Subcutaneous abdominal adipose tissue (tissue), 5 donors: ENCODE measurements around the gene COL24A1.
"Not testable (repeated sequence)": the region's sequence is repeated elsewhere in the genome, so short reads cannot be mapped to it uniquely, and the experiment has no call there.

Source experiments
- H3K27ac ChIP-seq: one replicate; pipeline ENCODE4 v1.7.0; 2013; ENCODE audit warnings: low read depth, mild to moderate bottlenecking, inconsistent platforms, low read length, moderate library complexity
- H3K27me3 ChIP-seq, 5 donors: one replicate each; pipeline ENCODE4 v1.7.0; 2013; ENCODE audit warnings: low read length in 5 of 5, inconsistent platforms in 1 of 5; ENCODE audit not compliant: control insufficient read depth in 5 of 5, insufficient read depth in 4 of 5
- H3K36me3 ChIP-seq, 5 donors: one replicate each; pipeline ENCODE4 v1.7.0; 2013; ENCODE audit warnings: low read length in 5 of 5; ENCODE audit not compliant: control insufficient read depth in 5 of 5, insufficient read depth in 5 of 5
- H3K4me1 ChIP-seq, 5 donors: one replicate each; pipeline ENCODE4 v1.7.0; 2013; ENCODE audit warnings: low read length in 5 of 5, mild to moderate bottlenecking in 3 of 5, moderate library complexity in 1 of 5; ENCODE audit not compliant: control insufficient read depth in 5 of 5, insufficient read depth in 5 of 5
- H3K4me3 ChIP-seq, 5 donors: one replicate each; pipeline ENCODE4 v1.7.0; 2013; ENCODE audit warnings: low read length in 5 of 5, low read depth in 1 of 5
- H3K9ac ChIP-seq, 5 donors: one replicate each; pipeline ENCODE4 v1.7.0; 2013; ENCODE audit warnings: low read length in 5 of 5, mild to moderate bottlenecking in 4 of 5, moderate library complexity in 3 of 5
- H3K9me3 ChIP-seq, 5 donors: one replicate each; pipeline ENCODE4 v1.7.0; 2013; ENCODE audit warnings: low read length in 5 of 5; ENCODE audit not compliant: control insufficient read depth in 5 of 5
- donor health status: healthy.
- donor health status: healthy.
- donor health status: healthy.
- donor health status: healthy.
- donor health status: healthy.

The COL24A1 gene

DNA sequence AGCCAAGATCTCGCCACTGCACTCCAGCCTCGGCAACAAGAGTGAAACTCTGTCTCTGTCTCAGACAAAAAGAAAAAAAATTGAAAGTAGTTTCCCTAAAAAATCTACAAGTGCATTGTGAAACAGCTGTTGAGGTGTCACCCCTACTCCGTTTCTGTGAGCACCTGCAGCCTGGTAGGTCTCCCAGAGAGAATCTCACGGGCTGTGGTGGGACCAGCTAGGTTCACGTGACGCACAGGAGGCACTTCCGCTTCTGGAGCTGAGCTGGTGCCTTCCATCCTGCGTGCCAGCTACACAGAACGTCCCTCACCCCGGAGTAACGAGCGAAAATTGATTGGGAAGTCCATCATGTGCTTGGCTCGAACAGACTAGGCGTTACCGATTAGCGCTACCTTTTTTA lies 66.8 kb downstream of the COL24A1 start:
- Histone ChIP-seq H3K36me3 (no peaks in the 10 kb centered on the region), H3K9me3 (peaks cover 0 to 3% (median 0%) of the 10 kb centered on the region in 5 donors), H3K27ac (no peak overlapping the region)

GRCh38 chr1:86085741-86086409 lies 70.7 kb downstream of the COL24A1 start:
- no peak overlapping the region for H3K9ac ChIP-seq
- no peaks in the 10 kb centered on the region for H3K4me1 ChIP-seq
- no peaks in the 10 kb centered on the region for H3K27me3 ChIP-seq
- no peak overlapping the region for H3K27ac ChIP-seq
- no peaks in the 10 kb centered on the region for H3K9me3 ChIP-seq
- H3K36me3 ChIP-seq, result no peaks in the 10 kb centered on the region
- no peak overlapping the region for H3K4me3 ChIP-seq

More for the DNA sequence above, 66.8 kb downstream of the COL24A1 start:
- Histone ChIP-seq H3K4me1 (no peaks in the 10 kb centered on the region), H3K27me3 (no peaks in the 10 kb centered on the region), H3K4me3 (no peak overlapping the region), H3K9ac (no peak overlapping the region)

DNA sequence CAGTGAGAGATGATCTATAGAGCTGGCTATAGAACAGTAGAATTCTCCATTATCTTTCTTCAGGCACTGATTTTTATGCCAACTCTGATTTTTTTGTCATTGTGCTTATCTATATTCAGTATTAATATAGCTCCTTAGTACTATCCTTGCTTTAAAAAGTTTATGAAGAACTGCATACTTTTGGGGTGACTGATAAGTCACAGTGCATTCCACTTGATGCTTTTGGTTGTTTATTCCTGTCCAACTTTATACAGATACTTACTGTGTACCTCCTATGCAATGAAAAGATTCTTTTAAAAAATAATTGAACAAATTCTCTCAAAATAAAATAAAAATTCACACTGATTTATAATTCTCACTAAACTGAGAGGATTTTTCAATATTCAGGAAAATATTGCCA lies 71.6 kb downstream of the COL24A1 start:
- Histone ChIP-seq H3K27me3 (no peaks in the 10 kb centered on the region), H3K36me3 (no peaks in the 10 kb centered on the region), H3K9ac (no peak overlapping the region), H3K4me3 (no peak overlapping the region), H3K9me3 (no peaks in the 10 kb centered on the region), H3K4me1 (no peaks in the 10 kb centered on the region), H3K27ac (no peak overlapping the region)

GRCh38 chr1:86082183-86082582 lies 74.4 kb downstream of the COL24A1 start:
- Histone ChIP-seq H3K9ac (no peak overlapping the region), H3K4me3 (no peak overlapping the region), H3K4me1 (no peaks in the 10 kb centered on the region), H3K36me3 (no peaks in the 10 kb centered on the region), H3K27ac (no peak overlapping the region), H3K27me3 (no peaks in the 10 kb centered on the region), H3K9me3 (peaks cover 0 to 3% (median 0%) of the 10 kb centered on the region in 5 donors)

DNA sequence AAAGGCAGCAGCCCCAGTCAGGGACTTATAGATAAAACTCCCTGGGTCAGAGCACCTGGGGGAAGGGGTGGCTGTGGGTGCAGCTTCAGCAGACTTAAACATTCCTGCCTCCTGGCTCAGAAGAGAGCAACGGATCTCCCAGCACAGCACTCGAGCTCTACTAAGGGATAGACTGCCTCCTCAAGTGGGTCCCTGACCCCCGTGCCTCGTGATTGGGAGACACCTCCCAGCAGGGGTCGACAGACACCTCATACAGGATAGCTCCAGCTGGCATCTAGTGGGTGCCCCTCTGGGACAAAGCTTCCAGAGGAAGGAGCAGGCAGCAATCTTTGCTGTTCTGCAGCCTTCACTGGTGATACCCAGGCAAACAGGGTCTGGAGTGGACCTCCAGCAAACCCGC lies 84.1 kb downstream of the COL24A1 start:
- not testable (repeated sequence) for H3K9ac ChIP-seq, H3K4me3 ChIP-seq, H3K27ac ChIP-seq, H3K27me3 ChIP-seq, H3K36me3 ChIP-seq, H3K9me3 ChIP-seq
- peaks cover 0 to 19% (median 8%) of the 10 kb centered on the region in 5 donors for H3K4me1 ChIP-seq

GRCh38 chr1:86071870-86072269 lies 84.7 kb downstream of the COL24A1 start:
- not testable (repeated sequence) for H3K9ac ChIP-seq, H3K36me3 ChIP-seq, H3K9me3 ChIP-seq, H3K27ac ChIP-seq, H3K27me3 ChIP-seq, H3K4me3 ChIP-seq
- peaks cover 0 to 19% (median 8%) of the 10 kb centered on the region in 5 donors for H3K4me1 ChIP-seq

DNA sequence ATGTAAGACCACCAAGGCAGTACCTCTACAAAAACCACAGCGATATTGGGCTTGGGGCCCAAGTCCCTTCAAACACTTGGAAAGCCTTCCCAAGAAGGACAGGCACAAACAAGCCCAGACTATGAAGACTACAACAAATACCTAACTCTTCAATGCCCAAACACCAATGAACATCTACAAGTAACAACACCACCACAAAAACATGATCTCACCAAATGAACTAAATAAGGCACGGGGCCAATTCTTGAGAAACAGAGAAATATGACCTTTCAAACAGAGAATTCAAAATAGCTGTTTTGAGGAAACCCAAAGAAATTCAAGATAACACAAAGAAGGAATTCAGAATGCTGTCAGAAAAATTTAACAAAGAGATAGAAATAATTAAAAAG lies 86.8 kb downstream of the COL24A1 start:
- H3K36me3 ChIP-seq, result no peaks in the 10 kb centered on the region
- H3K9me3 ChIP-seq, result no peaks in the 10 kb centered on the region
- no peaks in the 10 kb centered on the region for H3K27me3 ChIP-seq
- H3K4me1 ChIP-seq, result peaks cover 0 to 19% (median 8%) of the 10 kb centered on the region in 5 donors
- H3K27ac ChIP-seq, result no peak overlapping the region
- peak overlapping the region in 1 of 5 donors; percentile 21 for H3K4me3 ChIP-seq
- H3K9ac ChIP-seq, result no peak overlapping the region

DNA sequence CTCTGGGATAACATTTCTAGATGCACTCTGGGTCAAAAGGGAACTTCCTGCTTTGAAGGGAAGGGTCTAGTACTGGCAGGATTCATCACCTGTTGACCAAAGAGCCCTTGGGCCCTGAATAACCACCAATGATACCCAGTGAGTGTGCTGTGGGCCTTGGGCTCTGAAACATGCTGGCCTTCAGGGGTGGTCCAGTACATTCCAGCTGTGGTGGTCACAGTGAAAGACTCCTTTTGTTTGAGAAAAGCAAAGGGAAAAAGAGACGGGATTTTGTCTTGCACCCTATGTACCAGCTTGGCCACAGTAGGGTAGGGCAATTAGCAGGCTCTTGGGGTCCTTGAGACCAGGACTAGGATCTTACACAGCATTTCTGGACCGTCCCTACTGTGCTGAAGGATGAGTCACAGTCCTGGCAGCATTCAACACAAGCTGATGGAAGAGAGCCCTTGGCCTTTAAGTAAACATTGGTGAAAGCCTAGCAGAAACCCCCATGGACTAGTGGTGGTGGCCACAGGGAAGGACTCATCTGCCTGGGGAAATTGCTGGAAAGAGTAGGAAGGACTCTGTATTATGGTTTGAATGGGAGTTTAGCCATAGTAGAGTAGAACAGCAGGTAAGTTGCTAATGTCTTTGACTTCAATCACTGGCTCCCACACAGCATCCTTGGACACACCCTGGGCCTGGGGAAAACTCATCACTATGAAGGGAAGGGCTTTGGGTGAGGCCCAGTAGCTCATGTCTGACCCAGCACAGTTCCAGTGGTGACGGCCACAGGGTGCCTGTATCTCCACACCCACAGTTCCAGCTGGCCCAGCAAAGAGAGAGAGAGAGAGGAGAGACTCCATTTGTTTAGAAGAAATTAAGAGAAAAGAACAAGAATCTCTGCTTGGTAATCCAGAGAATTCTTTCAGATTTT lies 87.5 kb downstream of the COL24A1 start:
- Histone ChIP-seq H3K27me3 (no peaks in the 10 kb centered on the region), H3K36me3 (no peaks in the 10 kb centered on the region), H3K4me3 (peak overlapping the region in 1 of 5 donors; percentile 21), H3K9me3 (no peaks in the 10 kb centered on the region), H3K27ac (no peak overlapping the region), H3K9ac (no peak overlapping the region), H3K4me1 (peaks cover 0 to 19% (median 8%) of the 10 kb centered on the region in 5 donors)

DNA sequence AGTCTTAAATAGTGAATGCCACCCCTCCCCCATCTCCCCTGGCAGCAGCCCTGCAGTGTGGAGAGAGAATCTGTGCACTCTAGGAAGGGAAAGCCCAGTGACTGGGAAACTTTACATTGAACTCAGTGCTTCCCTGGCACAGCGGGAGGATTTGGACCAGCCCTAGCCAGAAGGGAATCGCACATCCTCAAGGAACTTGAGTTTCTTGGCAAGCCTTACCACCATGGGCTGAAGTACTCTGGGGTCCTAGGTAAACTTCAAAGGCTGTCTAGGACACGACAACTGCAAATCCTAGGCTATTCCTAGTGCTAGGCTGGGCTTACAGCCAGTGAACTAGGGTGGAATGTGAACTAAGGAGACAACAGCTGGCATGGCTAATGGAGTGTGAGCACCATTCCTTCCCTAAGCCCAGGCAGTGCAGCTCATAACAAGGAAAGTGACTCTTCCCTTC lies 88.3 kb downstream of the COL24A1 start:
- Histone ChIP-seq H3K27me3 (no peaks in the 10 kb centered on the region), H3K27ac (no peak overlapping the region), H3K9ac (no peak overlapping the region), H3K36me3 (no peaks in the 10 kb centered on the region), H3K4me3 (no peak overlapping the region), H3K4me1 (peaks cover 0 to 19% (median 8%) of the 10 kb centered on the region in 5 donors), H3K9me3 (no peaks in the 10 kb centered on the region)

DNA sequence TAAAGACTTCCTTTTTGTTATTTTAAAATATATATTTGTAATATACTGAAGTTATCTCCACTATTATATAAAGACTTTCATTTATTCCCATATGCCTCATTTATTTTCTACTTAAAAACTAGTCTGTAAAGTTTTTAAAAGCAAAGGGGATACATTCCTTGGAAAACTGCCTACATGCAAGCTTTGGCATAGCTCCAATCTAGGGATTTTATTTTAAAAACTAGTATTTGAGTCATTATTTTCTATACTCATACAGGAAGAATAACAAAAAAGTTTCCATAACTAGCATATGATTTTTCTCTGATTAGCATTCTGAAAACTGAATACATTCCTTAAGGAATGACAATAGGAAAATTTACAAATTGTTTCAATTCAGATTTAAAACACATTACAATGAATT lies 88.9 kb downstream of the COL24A1 start:
- Histone ChIP-seq H3K4me3 (no peak overlapping the region), H3K9me3 (no peaks in the 10 kb centered on the region), H3K36me3 (no peaks in the 10 kb centered on the region), H3K27ac (no peak overlapping the region), H3K4me1 (peaks cover 0 to 19% (median 8%) of the 10 kb centered on the region in 5 donors), H3K9ac (no peak overlapping the region), H3K27me3 (no peaks in the 10 kb centered on the region)
